Activated CD4-positive, alpha-beta T cell treated with anti-CD3 and anti-CD28 coated beads for 24 hours (primary cell): ENCODE data around the gene ANKDD1A.

Source experiments
- DNase-seq, 2 donors: peaks; one replicate each; pipeline ENCODE4 v3.0.0-alpha.2; 2020; ENCODE audit warnings: low read depth in 2 of 2

Gene ANKDD1A

DNA sequence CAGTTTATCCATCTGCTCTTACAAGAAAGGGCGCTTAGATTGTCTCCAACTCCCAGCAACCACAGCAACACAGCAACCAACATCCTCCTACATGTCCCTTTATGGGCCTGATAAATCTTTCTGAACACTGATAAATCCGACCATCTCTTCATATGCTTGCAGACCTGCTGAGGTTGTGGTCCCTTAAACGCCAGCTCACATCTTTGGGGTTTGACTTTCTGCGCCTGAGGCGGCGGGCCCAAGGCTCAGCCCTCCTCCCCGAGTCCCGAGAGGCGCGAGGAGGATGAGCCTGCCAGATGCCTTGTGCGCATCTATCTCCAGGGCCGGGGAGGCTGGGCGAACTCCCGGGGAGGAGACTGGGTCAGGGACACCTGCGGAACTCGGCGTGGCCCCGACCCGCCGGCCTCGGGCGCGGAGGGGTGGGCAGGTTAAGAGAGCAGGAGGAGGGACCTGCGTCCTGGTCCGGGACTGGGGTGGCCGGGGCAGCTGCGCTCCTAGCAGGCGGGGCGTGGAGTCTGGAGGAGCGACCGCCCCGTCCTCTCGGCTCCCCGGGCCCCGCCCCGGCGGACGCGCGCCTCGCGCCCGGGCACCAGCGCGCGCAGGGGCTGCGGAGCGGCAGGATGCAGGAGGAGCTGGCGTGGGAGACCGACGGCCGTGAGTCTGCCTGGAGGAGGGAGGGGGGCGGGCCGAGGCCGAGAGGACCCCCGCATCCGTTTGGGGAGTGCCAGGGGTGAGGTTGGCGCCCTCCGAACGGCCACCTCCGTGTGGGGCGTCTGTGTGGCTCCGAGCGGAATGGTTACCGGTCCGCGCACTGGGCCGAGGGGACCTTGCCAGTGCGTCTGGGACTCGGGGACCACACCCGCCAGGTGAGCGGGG, at the start of gene ANKDD1A:
Gene ANKDD1A, plus strand, starts transcription at position 592 of the 876 bp plus-strand sequence. Its CDS starts 29 bp downstream, at position 621.
- peak; percentile 24 to 34 for DNase-seq

DNA sequence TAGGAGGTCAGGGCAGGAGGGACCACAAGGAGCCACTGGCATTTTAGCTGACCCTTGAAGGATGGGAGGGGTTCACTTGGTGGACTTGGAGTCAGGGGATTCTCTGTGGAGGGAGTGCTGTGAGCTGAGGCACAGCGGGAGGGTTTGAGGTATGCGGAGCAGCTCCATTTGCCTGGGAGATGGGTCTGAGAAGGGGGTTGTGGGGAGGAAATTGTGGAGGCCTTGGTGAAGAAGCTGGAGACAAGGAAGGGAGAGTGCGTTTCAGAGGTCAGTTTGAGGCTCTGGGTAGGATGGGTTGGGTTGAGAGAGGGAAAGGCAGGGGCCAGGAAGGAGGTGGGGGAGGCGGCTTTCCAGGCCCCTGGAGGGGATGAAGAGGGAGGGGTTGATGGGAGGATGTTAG, 49.7 kb upstream of the ANKDD1A start:
- DNase-seq, result no peak

DNA sequence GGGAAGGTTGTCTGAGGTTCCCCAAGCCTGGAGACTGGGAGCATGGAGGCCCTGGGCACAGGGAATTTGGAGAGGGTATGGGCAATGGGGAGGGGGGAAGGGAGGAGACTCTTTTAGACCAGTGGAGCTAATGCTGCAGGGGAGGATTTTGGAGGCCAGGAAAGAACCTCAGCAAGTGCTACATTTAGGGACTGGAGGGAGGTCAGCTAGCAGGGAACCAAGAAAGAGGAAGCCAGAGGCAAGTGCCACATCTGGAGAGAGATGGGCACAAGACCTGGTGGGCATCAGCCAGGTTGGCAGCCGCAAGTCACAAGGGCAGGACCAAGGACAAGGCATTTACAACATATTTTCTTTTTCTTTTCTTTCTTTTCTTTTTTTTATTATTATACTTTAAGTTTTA, 49.3 kb upstream of the ANKDD1A start:
- DNase-seq, result no peak

DNA sequence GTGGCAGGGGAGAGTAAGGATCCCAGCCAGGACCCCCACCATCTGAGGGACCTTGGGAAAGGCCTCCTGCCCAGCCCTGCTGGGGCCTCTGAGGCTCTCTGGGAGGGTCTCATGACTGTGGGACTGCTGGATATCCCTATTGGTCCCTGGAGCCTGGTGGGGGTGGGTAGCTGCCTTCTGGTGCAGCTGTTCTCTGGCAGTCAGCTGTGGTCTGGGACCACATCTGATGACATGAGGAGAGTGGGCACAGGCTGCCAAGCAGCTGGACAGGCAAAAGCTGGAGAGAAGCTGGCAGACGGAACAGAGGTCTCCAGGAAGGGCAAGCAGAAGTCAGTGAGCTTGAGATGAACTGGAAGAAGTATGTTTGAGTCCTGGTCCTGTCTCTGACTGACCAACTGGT, 47.6 kb upstream of the ANKDD1A start:
- DNase-seq, result no peak

DNA sequence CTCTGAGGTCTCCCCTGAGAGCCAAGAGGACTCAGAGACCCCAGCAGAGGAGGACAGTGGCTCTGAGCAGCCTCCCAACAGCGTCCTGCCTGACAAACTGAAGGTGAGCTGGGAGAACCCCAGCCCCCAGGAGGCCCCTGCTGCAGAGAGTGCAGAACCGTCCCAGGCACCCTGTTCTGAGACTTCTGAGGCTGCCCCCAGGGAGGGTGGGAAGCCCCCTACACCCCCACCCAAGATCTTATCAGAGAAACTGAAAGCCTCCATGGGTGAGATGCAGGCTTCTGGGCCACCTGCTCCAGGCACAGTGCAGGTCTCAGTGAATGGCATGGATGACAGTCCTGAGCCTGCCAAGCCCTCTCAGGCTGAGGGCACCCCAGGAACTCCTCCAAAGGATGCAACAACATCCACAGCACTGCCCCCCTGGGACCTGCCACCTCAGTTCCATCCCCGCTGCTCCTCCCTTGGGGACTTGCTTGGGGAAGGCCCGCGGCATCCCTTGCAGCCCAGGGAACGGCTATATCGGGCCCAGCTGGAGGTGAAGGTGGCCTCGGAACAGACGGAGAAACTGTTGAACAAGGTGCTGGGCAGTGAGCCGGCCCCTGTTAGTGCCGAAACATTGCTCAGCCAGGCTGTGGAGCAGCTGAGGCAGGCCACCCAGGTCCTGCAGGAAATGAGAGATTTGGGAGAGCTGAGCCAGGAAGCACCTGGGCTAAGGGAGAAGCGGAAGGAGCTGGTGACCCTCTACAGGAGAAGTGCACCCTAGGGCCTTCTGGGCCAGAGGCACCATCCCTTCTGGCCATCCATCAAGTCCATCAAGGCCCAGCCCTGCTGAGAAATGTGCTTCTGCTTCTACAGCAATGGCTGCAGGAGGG, 46.3 kb upstream of the ANKDD1A start:
- DNase-seq, result no peak

DNA sequence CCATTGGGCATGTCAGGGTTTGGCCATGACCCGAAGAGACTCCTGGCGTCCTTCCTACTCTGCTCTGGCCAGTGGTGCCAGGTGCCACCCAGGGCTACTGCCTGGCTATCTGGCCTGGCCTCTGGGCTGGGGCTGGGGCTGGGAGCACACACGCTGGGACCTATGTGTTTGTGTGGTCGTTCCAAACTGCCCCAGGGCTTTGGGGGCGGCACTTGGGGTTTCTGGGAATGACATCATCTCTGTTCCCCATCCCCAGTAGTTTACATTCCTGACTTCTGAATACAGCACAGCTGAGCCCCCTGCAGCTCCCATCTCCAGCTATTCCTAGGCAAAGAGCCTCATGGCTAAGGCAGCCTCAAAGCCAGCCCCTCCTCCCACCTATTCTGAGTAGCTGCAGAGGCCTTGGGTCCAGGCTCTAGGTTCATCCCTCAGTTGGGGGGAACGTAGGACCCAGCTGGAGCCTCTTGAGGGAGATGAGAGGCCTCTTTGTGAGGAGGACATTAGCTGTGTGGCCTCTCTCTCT, 45.6 kb upstream of the ANKDD1A start:
- no peak for DNase-seq

DNA sequence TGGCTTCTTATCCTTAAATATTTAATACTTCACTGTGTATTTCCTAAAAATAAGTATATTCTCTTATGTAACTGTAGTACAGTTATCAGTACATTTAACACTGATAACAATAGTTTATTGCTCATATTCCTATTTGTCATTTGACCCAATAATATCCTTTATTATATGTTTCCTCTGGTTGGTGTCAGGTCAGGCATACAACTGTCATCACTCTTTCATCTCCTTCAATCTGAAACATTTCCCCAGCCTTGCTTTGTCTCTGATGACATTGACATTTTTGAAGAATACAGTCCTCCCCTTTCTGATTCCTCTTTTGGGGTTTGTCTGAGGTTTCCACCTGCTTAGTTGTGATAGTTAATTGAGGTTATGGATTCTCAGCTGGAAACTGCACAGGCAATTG, 42.2 kb upstream of the ANKDD1A start:
- no peak for DNase-seq

DNA sequence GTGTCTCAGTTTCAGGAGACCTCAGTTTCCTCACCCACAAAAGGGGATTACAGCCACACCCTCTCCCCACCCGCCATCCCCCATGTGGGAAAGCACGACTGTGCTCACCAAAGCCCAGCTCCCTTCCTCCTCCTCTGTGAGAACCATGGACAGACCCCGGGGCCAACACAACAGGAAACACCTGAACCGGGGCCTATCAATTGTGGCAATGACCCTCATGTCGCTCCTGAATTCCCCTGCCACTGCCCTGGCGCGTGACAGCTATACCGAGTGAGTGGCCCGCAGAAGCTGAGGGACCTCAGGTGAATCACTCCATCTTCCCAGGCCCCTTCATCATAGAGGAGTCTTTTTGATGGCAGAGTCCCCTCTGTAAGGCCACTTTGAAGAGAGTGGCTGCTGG, 41.3 kb upstream of the ANKDD1A start:
- DNase-seq, result no peak

DNA sequence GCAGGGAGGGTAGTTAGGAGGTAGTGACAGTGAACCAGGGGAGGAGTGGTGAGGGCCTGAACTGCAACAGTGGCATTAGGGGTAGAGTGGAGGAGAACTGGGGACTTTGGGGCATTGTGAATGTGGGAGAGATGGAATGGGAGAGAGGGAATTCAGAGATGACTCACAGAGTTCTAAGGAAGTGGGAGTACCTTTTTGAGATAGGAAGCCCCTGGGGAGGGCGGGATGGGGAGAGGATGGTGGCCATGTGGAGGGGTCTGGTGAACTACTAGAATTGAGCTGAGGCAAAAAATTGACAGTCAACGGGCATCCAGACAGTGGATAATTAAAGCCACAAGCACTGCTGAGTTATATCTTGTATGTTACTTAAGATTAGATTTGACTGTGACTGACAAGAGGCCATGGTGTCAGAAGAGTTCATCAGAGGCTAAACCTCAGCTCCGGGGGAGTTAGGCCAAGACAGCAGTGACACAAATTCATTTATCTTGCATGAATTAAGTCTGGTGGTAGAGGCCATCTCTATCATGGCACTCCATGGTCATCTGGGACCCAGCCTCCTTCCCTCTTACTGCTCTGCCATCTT, 36.0 kb upstream of the ANKDD1A start:
- DNase-seq, result no peak

DNA sequence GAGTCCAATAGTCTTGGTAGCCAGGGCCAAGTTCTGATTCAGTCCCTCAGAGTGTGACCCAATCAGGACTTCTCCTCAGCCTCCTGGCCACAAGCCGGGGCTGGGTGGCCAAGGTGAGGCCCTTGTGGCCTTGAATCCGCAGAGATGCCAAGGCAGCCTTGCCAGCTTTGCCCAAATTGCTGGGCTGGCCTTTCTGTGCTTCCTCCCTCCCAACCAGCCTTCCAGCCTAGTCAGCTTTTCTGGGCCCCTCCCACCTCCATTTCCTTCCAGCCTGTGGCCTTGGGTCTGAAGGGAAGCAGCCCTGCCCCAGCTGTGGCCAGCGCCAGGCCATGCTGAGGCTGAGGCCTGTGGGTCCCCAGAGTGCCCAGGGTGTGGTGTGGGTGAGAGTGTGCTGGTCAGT, 34.3 kb upstream of the ANKDD1A start:
- no peak for DNase-seq

DNA sequence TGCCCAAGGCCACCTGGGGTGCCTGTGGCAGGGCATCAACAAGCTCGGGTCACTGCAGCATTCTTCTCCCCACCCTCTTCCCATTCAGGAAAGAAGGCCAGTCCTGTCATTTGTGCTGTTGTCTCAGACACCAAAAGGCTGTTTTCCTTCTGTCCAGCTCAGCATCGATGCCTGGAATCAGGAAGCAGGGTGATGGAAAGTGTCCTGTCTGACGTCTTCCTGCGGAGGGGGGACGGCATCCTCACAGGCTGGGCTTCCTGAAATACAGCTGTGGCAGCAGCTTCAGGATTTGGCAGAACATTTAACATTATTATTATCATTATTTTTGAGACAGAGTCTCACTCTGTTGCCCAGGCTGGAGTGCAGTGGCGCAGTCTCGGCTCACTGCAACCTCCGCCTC, 33.0 kb upstream of the ANKDD1A start:
- DNase-seq, result no peak

DNA sequence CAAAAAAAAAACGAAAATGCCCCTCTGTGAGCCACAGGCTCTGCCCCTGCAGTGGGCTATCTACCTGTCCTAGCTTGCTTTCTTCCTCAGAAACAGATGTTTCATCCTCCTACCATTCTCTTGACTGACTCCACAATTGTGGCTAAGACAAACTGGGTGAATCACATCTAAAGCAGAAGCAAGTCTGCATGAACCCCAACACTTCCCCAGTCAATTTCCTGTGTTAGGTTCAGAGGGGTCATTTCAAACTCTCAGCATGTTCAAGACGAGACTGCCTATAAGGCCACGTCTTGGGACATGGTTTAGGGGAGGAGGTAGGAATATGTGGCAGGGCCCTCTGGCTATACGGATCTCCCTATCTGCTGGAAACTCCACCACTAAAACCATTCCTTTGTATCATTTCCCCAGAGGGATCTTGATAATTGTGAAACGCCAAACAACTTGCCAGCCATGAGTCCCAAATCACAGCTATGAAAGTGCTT, 28.6 kb upstream of the ANKDD1A start:
- peak in 1 of 2 donors; percentile 24 for DNase-seq

DNA sequence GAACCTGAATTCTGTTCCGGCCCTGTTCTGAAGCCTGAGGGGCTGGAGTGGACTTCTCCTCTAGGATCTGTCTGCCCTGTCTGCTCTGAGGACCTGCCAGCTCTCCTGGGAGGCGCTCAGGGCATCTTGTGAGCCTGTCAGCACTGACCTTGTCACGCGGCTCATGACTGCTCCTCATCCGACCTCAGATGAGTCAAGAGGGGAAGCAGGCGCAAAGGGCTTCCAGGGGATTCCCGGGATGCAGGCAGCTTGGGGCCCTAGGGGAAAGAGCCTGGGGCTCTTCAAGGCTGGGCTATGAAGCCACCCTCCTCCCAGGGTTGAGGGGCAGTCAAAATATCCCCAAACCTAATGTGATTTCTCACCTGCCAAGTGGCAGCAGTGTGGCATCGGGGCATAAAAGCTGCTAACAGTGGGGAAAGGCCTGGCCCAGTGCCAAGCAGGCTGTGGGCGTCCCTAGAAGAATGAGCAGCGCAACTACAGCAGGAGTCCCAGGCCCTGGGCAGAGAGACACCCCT, 27.6 kb upstream of the ANKDD1A start:
- peak; percentile 70 to 73 for DNase-seq

DNA sequence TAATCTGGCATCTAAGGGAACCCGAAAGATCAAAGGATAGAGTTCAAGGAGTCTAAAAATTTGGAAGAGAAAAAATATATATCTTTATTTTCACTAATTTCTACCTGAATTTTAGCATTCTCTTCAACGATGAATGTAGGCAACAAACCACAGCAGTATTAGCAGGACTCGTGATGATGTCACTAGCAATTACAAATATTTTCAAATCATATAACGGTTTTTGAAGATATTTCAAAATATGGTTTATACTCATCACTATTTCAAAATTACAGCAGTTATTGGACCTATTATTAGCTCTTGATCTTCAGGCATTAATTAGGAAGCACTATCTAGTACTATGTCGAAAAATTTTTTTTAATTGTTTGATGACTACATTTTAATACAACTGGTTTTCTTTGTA, 27.0 kb upstream of the ANKDD1A start:
- DNase-seq, result no peak

DNA sequence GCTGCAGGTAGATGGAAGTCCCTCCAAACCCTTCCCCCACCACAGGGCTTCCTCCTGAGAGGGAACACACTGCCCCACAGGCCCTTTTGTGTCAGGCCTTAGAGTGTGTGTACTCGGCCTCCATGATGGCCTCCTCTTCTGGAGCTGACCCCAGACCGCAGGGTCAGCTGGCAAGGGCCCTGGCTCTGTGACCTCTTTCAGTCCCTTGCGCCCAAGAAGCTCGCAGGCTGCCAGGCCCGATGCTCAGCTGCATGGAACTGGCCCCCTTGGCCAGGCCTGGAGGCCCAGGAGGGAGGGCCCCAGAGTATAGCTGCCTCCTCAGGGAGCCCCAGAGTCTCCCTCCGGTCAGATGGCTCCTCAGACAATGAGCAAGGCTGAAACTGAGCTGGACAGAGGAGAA, 23.4 kb upstream of the ANKDD1A start:
- no peak for DNase-seq

DNA sequence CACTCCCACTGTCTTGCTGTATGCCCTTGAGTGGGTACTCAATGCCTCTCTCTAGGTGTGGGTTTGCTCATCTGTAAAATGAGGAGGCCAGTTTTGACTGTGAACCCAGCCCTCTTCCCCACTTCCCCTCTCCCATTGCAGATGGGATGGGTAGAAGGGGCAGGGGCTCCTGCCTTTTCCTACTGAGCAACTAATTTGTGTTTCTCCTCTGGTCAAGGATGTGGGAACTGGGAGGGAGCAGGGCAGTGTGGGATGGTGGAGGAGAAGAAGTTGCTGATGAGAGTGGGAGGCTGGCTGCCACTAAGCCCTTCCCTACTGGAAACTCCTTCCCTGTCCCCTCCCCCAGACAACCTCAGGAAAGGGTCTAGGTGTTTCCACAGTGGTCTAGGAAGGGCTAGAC, 20.1 kb upstream of the ANKDD1A start:
- DNase-seq, result no peak

DNA sequence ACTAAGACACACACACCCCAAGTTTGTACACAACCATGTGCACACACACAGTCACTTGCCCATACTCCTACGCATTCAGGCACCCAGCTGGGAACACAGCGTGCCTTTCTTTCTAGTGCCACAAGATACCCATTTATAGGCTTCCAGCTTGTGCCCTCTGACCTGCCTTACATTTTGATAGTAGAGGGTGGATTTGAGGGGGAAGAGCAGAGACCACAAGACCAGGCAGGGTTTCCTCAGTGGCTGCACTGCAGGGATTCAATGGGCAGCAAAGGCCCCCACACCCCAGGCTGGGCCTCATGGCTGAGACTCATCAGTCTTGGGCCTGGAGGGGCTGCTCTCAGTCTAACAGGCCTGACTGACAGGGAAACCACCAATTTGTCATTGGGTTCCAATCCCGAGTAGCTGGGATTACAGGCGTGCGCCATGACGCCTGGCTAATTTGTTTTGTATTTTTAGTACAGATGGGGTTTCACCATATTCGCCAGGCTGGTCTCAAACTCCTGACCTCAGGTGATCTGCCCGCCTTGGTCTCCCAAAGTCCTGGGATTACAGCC, 18.8 kb upstream of the ANKDD1A start:
- no peak for DNase-seq

DNA sequence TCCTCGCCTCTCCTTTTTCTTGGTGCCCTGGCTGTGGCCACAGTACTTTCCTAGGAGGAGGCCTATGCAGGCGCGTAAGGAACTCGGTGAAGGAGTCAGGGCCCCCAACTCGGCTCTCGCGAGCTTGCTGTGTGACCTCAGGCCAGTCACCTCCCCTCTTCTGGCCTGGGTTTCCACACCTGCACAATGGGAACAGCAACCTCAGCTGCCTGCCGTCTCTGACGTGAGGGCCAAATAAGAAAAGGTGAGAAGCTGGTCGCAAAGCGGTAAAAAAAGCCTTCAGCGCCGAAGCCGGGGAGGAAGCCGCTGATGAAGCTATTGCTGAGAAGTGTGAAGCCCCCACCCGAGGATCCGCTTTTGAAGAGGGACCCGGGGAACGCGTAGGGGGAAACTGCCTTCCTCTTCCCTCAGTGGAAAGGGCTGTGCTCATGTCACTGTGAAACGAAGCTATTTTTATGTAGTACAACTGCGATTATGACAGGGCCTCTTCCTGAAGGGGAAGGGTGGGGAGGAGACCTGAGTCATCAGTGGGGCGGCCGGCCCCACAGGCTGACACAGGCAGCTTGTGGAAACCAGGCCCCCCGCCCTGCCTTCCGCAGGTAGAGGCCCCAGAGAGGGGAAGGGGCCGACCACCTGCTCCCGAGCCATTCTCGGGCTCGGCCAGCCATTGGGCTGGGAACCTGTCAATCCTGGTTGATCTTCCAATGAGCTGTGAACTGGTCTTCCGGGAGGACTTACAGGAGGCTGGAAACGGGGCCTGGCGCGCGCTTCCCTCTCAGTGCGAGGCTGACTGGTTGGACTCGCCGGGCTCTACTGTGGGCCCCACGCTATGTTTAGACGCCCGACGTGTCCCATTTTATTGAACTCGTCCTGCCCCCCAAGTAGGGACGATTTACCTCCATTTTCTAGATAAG, 18.0 kb upstream of the ANKDD1A start:
- peak; percentile 96 to 97 for DNase-seq

DNA sequence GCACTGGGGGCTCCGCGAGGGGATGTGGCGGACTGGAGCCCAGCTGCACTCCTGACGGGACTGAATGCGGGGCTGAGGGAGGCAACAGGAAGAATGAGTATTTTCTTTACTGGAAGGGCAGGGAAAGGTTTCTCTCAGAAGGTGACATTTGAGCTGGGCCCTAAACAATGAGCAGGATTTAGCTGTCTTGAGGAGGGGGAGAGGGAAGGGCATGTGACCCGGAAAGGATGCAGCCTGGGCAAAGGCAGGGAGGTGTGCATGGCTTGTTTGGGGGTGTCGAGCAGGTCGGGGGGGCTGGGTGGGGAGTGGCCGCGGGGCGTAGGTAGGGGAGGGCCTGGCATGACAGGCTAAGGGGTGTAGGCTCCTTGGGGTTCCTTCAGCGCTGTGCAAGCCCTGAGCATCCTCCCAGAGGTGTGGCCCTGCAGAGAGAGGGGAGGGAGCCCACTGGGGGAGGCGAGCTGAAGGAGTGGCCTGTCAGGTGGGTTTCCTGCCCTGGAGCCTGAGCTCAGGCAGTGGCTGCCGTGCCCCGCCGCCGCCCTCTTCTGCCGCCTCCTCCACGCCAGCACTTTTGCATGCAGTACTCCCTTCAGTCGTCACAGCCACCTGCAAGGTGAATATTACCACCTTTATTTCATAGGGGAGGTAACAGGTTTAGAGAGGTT, 17.2 kb upstream of the ANKDD1A start:
- DNase-seq, result peak; percentile 43 to 48
